Muscle of leg (tissue), 11 donors: ENCODE results near the gene CEP104. TPM values are rescaled to one million over a fixed set of nuclear protein-coding genes. Genes with fewer than 3 reads are reported as not detected.

Experiments
- DNase-seq: peaks from one replicate; pipeline ENCODE4 v3.0.0; 2013
- H3K27ac ChIP-seq: one replicate; pipeline ENCODE4 v1.5.1; 2013; ENCODE audit warnings: mild to moderate bottlenecking, low read length, control low read depth
- H3K27me3 ChIP-seq: one replicate; pipeline ENCODE4 v1.6.1; 2013; ENCODE audit warnings: low read length; ENCODE audit not compliant: control insufficient read depth, insufficient read depth
- H3K36me3 ChIP-seq: one replicate; pipeline ENCODE4 v1.6.1; 2013; ENCODE audit warnings: low read length; ENCODE audit not compliant: control insufficient read depth, insufficient read depth
- H3K4me1 ChIP-seq: one replicate; pipeline ENCODE4 v1.6.1; 2013; ENCODE audit warnings: low read length; ENCODE audit not compliant: control insufficient read depth, insufficient read depth
- H3K4me3 ChIP-seq: one replicate; pipeline ENCODE4 v1.5.1; 2013; ENCODE audit warnings: low read length, control low read depth
- H3K9me3 ChIP-seq: replicated peaks from 2 replicates; pipeline ENCODE4 v1.6.1; 2013; ENCODE audit warnings: low read depth, low read length; ENCODE audit not compliant: control insufficient read depth
- WGBS: methylation state at CpG from one replicate; pipeline ENCODE4 v1.1.5; 2013; ENCODE audit warnings: missing lambda C conversion rate; ENCODE audit not compliant: insufficient coverage; 5-methylcytosine and 5-hydroxymethylcytosine counted together
- polyA plus RNA-seq, 8 donors: library from polyadenylated mRNA; unstranded; fragments of 120-200 nt; gene quantifications; one replicate each; pipeline versions ENCODE4 v1.2.1 to v1.2.3, GENCODE V29; 2013; ENCODE audit warnings: inconsistent platforms in 1 of 8, low replicate concordance in 1 of 8; ENCODE audit not compliant: insufficient read length in 8 of 8, insufficient read depth in 1 of 8
- total RNA-seq: library from RNA; stranded (reverse); fragments of 120-200 nt; gene quantifications from one replicate; pipeline ENCODE4 v1.2.4, GENCODE V29; 2013

CEP104 gene
- total and polyA plus RNA-seq, 9 donors = 8.3 to 19.7 (median 17.2) TPM

GRCh38 chr1:3894626-3895278 lies 37.7 kb upstream of the CEP104 start:
- Histone ChIP-seq H3K9me3 (peaks cover 14% of the 10 kb centered on the region), H3K4me1 (peaks cover 11% of the 10 kb centered on the region), H3K27ac (no peak overlapping the region), H3K27me3 (no peaks in the 10 kb centered on the region), H3K36me3 (peaks cover 28% of the 10 kb centered on the region), H3K4me3 (no peak overlapping the region)
- DNase-seq = no peak
- 94% methylated on average over 10 of the region's 17 CpGs for WGBS

- Histone ChIP-seq H3K9me3 (peaks cover 8% of the 10 kb centered on the region), H3K4me3 (no peak overlapping the region), H3K27ac (no peak overlapping the region), H3K4me1 (peaks cover 5% of the 10 kb centered on the region), H3K36me3 (peaks cover 33% of the 10 kb centered on the region), H3K27me3 (no peaks in the 10 kb centered on the region)
- WGBS = no CpG with 5 or more reads among the region's 5 CpGs
- no peak for DNase-seq
Observed at GRCh38 chr1:3893190-3893589, 36.2 kb upstream of the CEP104 start.

- peaks cover 5% of the 10 kb centered on the region for H3K4me1 ChIP-seq
- no peak overlapping the region for H3K27ac ChIP-seq
- DNase-seq = no peak
- H3K36me3 ChIP-seq = peaks cover 38% of the 10 kb centered on the region
- 79% methylated on average over 10 of the region's 14 CpGs for WGBS
- H3K4me3 ChIP-seq = no peak overlapping the region
- H3K9me3 ChIP-seq = peaks cover 3% of the 10 kb centered on the region
- H3K27me3 ChIP-seq = no peaks in the 10 kb centered on the region
Observed at GRCh38 chr1:3892748-3893147, 35.7 kb upstream of the CEP104 start.

GRCh38 chr1:3891329-3891865 lies 34.4 kb upstream of the CEP104 start:
- no peak for DNase-seq
- no peaks in the 10 kb centered on the region for H3K9me3 ChIP-seq
- WGBS = 91% methylated on average over 16 of the region's 17 CpGs
- H3K36me3 ChIP-seq = peaks cover 43% of the 10 kb centered on the region
- no peaks in the 10 kb centered on the region for H3K27me3 ChIP-seq
- peaks cover 5% of the 10 kb centered on the region for H3K4me1 ChIP-seq
- H3K27ac ChIP-seq = no peak overlapping the region
- no peak overlapping the region for H3K4me3 ChIP-seq

- Histone ChIP-seq H3K9me3 (no peaks in the 10 kb centered on the region), H3K27me3 (no peaks in the 10 kb centered on the region), H3K36me3 (peaks cover 50% of the 10 kb centered on the region), H3K4me1 (peaks cover 5% of the 10 kb centered on the region), H3K27ac (no peak overlapping the region), H3K4me3 (no peak overlapping the region)
- DNase-seq = peak; percentile 36
- 93% methylated on average over 21 of the region's 26 CpGs for WGBS
Observed at GRCh38 chr1:3890389-3891328, 33.6 kb upstream of the CEP104 start.

- Histone ChIP-seq H3K27me3 (no peaks in the 10 kb centered on the region), H3K9me3 (no peaks in the 10 kb centered on the region), H3K36me3 (peaks cover 49% of the 10 kb centered on the region), H3K4me3 (no peak overlapping the region), H3K27ac (no peak overlapping the region), H3K4me1 (peaks cover 5% of the 10 kb centered on the region)
- DNase-seq = no peak
- no CpG with 5 or more reads among the region's 14 CpGs for WGBS
Observed at GRCh38 chr1:3889936-3890335, 32.9 kb upstream of the CEP104 start.

- no peak for DNase-seq
- Histone ChIP-seq H3K27me3 (no peaks in the 10 kb centered on the region), H3K36me3 (peaks cover 61% of the 10 kb centered on the region), H3K9me3 (no peaks in the 10 kb centered on the region), H3K27ac (no peak overlapping the region), H3K4me3 (no peak overlapping the region), H3K4me1 (peaks cover 5% of the 10 kb centered on the region)
- 83% methylated on average over 15 of the region's 15 CpGs for whole genome bisulfite sequencing
Observed at GRCh38 chr1:3888301-3888700, 31.3 kb upstream of the CEP104 start.

- no peak overlapping the region for H3K4me3 ChIP-seq
- no peaks in the 10 kb centered on the region for H3K9me3 ChIP-seq
- no peaks in the 10 kb centered on the region for H3K27me3 ChIP-seq
- H3K4me1 ChIP-seq = no peaks in the 10 kb centered on the region
- H3K27ac ChIP-seq = no peak overlapping the region
- no peak for DNase-seq
- peaks cover 60% of the 10 kb centered on the region for H3K36me3 ChIP-seq
- WGBS = 90% methylated on average over 4 of the region's 8 CpGs
Observed at GRCh38 chr1:3886691-3887090, 29.7 kb upstream of the CEP104 start.

GRCh38 chr1:3886106-3886670 lies 29.2 kb upstream of the CEP104 start:
- no peak overlapping the region for H3K27ac ChIP-seq
- no peaks in the 10 kb centered on the region for H3K9me3 ChIP-seq
- H3K27me3 ChIP-seq = no peaks in the 10 kb centered on the region
- DNase-seq = no peak
- H3K36me3 ChIP-seq = peaks cover 58% of the 10 kb centered on the region
- WGBS = 94% methylated on average over 14 of the region's 15 CpGs
- no peak overlapping the region for H3K4me3 ChIP-seq
- no peaks in the 10 kb centered on the region for H3K4me1 ChIP-seq

- Histone ChIP-seq H3K27ac (no peak overlapping the region), H3K27me3 (no peaks in the 10 kb centered on the region), H3K4me1 (no peaks in the 10 kb centered on the region), H3K4me3 (no peak overlapping the region), H3K9me3 (no peaks in the 10 kb centered on the region), H3K36me3 (peaks cover 58% of the 10 kb centered on the region)
- no peak for DNase-seq
- 67% methylated on average over 5 of the region's 7 CpGs for WGBS
Observed at GRCh38 chr1:3885611-3886010, 28.6 kb upstream of the CEP104 start.
